Measurements from ENCODE around the gene TRIM50.
"Not testable (repeated sequence)": the region's sequence is repeated elsewhere in the genome, so short reads cannot be mapped to it uniquely, and the experiment has no call there.

The TRIM50 gene

DNA sequence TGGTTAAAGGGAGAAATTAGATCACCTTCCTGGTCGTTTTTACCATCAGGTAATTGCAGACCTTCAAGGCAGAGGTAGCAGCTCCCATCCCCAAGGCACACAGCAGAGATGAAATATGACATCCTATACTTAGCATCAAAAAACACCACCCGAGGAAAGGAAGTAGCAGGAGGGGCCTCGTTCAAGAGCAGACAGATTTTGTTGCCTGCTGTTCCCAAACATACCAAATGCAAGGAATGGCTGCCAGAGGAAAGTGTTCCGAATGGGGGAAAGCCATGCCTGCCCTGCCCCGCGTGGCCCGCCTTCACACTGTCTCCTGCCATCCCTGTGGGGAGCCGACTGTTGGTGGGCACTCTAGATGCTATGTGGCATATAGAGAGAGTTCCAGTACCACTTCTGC, 18.1 kb upstream of the TRIM50 start:
- no peak overlapping the region for H3K4me3 ChIP-seq (ENCODE audit: low read depth, low read length)
- no peaks in the 10 kb centered on the region for H3K36me3 ChIP-seq (ENCODE audit: control insufficient read depth, insufficient read depth, low read length)
- H3K4me1 ChIP-seq (ENCODE audit: control insufficient read depth, insufficient read depth, low read length), result no peaks in the 10 kb centered on the region
- H3K9ac ChIP-seq (ENCODE audit: low read depth, low read length), result no peak overlapping the region
- no peaks in the 10 kb centered on the region for H3K27me3 ChIP-seq (ENCODE audit: control insufficient read depth, insufficient read depth, low read length)
- no peaks in the 10 kb centered on the region for H3K9me3 ChIP-seq (ENCODE audit: control insufficient read depth, insufficient read depth, low read length)

DNA sequence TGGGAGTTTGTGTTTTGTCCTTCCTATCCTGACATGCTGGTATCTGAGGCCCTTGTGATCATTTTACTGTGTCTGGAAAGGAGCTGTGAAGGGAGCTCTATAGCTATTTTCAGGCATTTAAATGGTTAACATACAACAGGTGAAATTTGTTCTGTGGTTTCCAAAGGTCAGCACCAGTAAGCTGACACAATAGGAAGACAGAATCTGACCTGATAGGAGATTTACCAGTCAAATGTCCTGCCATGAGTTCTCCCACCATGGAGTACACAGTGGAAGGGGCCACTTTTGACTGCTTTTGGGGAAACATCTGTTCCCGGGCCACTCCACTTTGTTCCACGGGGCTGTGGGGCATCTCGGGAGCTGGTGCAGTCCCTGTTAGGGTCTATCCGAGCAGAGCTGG, 17.7 kb upstream of the TRIM50 start:
- Histone ChIP-seq H3K9ac (ENCODE audit: low read depth, low read length) (no peak overlapping the region), H3K36me3 (ENCODE audit: control insufficient read depth, insufficient read depth, low read length) (no peaks in the 10 kb centered on the region), H3K9me3 (ENCODE audit: control insufficient read depth, insufficient read depth, low read length) (no peaks in the 10 kb centered on the region), H3K4me1 (ENCODE audit: control insufficient read depth, insufficient read depth, low read length) (no peaks in the 10 kb centered on the region), H3K27me3 (ENCODE audit: control insufficient read depth, insufficient read depth, low read length) (no peaks in the 10 kb centered on the region), H3K4me3 (ENCODE audit: low read depth, low read length) (no peak overlapping the region)

DNA sequence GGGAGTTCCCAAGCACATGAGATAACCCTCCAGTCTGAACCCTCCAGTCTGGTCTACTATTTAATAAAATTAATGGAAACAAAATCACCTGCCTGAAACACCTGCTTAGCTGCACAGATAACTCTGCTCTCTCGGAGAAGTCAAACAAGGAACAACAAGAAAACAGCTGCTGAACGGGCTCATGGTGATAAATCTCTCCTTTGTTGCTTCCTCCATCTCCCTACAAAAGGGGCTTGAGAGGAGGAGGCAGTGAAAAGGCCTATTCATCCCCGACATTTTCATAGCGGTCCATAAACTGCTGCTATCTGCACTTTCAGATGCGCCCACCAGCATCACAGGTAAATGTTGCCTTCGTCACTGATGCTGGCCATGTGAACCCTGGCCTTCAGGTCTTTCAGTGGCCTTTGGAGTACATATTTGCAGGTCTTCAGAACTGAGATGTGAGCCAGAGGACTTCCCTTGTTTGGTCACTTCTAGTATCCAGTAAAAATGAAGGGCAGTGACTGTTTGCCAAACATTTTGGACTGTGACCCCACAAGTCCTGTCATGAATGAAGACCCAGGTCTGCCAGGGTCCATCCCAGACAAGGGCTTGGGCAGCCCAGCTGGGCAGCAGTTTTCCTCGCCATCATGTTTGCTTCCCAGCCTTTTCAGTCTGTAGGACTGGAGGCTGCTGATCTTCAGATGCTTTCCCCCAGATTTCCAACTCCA, 15.9 kb upstream of the TRIM50 start:
- no peaks in the 10 kb centered on the region for H3K4me1 ChIP-seq (ENCODE audit: control insufficient read depth, insufficient read depth, low read length)
- H3K9ac ChIP-seq (ENCODE audit: low read depth, low read length), result no peak overlapping the region
- no peaks in the 10 kb centered on the region for H3K9me3 ChIP-seq (ENCODE audit: control insufficient read depth, insufficient read depth, low read length)
- H3K27me3 ChIP-seq (ENCODE audit: control insufficient read depth, insufficient read depth, low read length), result no peaks in the 10 kb centered on the region
- no peaks in the 10 kb centered on the region for H3K36me3 ChIP-seq (ENCODE audit: control insufficient read depth, insufficient read depth, low read length)
- no peak overlapping the region for H3K4me3 ChIP-seq (ENCODE audit: low read depth, low read length)

DNA sequence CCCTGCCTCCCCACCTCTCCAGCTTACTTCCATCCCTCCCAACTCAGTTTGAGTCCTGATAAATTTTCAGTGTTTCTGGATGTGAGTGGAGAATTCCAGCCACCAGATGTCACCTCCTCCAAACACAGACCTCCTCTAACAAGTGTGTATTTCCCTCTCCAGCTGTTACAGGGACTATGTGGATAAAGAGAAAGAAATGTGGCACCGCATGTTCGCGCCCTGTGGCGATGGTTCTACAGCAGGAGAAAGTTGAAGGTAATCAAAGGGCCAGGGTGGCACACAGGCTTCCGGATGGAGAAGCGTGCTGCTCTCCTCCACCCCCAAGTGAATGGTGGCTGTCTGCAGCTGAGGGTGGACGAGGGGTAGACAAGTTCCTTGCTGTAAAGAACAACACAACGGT, 14.8 kb upstream of the TRIM50 start:
- no peak overlapping the region for H3K9ac ChIP-seq (ENCODE audit: low read depth, low read length)
- H3K4me3 ChIP-seq (ENCODE audit: low read depth, low read length), result no peak overlapping the region
- no peaks in the 10 kb centered on the region for H3K36me3 ChIP-seq (ENCODE audit: control insufficient read depth, insufficient read depth, low read length)
- no peaks in the 10 kb centered on the region for H3K9me3 ChIP-seq (ENCODE audit: control insufficient read depth, insufficient read depth, low read length)
- H3K4me1 ChIP-seq (ENCODE audit: control insufficient read depth, insufficient read depth, low read length), result no peaks in the 10 kb centered on the region
- no peaks in the 10 kb centered on the region for H3K27me3 ChIP-seq (ENCODE audit: control insufficient read depth, insufficient read depth, low read length)

DNA sequence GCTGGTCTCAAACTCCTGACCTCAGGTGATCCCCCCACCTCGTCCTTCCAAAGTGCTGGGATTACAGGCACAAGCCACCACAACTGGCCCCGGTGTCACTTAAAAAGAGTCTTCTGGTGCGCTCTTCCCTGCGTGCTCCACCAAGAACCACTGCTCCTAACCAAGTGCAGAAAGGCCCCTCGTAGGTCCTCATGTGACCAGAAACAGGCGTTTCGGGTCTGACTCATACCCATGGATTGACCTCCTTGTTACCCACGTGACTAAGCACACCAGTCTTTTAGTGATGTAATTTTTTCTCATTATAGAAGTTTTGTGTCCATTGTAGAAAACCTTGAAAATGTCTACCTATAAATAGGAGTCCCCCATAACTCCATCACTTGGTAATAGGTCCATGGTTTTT, 14.0 kb upstream of the TRIM50 start:
- Histone ChIP-seq H3K9me3 (ENCODE audit: control insufficient read depth, insufficient read depth, low read length) (no peaks in the 10 kb centered on the region), H3K27me3 (ENCODE audit: control insufficient read depth, insufficient read depth, low read length) (no peaks in the 10 kb centered on the region), H3K9ac (ENCODE audit: low read depth, low read length) (no peak overlapping the region), H3K4me3 (ENCODE audit: low read depth, low read length) (no peak overlapping the region), H3K4me1 (ENCODE audit: control insufficient read depth, insufficient read depth, low read length) (no peaks in the 10 kb centered on the region), H3K36me3 (ENCODE audit: control insufficient read depth, insufficient read depth, low read length) (no peaks in the 10 kb centered on the region)

DNA sequence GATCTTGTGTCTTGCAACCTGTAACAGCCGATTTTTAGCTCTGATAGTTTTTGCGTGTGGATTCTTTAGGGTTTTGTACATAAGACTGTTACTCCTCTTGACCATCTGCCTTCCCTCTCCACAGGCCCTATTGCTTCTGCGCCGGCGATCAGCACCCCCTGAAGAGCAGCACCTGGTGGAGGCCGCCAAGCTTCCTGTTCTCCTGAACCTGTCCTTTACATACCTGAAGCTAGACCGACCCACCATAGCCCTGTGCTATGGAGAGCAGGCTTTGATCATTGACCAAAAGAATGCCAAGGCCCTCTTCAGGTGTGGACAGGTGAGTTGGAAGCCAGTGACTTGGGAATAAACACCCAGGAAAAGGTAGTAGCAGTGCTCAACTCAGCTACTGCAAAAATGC, 12.6 kb upstream of the TRIM50 start:
- no peak overlapping the region for H3K9ac ChIP-seq (ENCODE audit: low read depth, low read length)
- H3K4me3 ChIP-seq (ENCODE audit: low read depth, low read length), result no peak overlapping the region
- H3K4me1 ChIP-seq (ENCODE audit: control insufficient read depth, insufficient read depth, low read length), result no peaks in the 10 kb centered on the region
- H3K27me3 ChIP-seq (ENCODE audit: control insufficient read depth, insufficient read depth, low read length), result no peaks in the 10 kb centered on the region
- H3K9me3 ChIP-seq (ENCODE audit: control insufficient read depth, insufficient read depth, low read length), result no peaks in the 10 kb centered on the region
- H3K36me3 ChIP-seq (ENCODE audit: control insufficient read depth, insufficient read depth, low read length), result no peaks in the 10 kb centered on the region

DNA sequence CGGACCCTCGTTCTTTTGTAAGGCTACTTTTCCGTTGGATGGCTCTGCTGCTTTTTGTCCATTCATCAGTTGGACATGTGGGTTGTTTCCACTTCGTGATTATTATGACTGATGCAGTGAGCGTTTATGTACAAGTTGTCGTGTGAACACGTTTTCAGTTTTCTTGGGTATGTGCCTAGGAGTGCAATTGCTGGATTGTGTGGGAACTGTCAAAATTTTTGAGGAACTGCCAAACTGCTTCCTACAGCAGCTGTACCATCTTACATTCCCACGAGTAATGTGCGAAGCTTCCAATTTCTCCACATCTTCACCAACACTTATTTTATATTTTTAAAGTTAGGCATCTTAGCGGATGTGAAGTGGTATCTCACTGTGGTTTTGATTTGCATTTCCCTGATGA, 10.4 kb upstream of the TRIM50 start:
- Histone ChIP-seq H3K36me3 (ENCODE audit: control insufficient read depth, insufficient read depth, low read length) (no peaks in the 10 kb centered on the region), H3K9me3 (ENCODE audit: control insufficient read depth, insufficient read depth, low read length) (no peaks in the 10 kb centered on the region), H3K4me3 (ENCODE audit: low read depth, low read length) (no peak overlapping the region), H3K9ac (ENCODE audit: low read depth, low read length) (no peak overlapping the region), H3K27me3 (ENCODE audit: control insufficient read depth, insufficient read depth, low read length) (no peaks in the 10 kb centered on the region), H3K4me1 (ENCODE audit: control insufficient read depth, insufficient read depth, low read length) (no peaks in the 10 kb centered on the region)

DNA sequence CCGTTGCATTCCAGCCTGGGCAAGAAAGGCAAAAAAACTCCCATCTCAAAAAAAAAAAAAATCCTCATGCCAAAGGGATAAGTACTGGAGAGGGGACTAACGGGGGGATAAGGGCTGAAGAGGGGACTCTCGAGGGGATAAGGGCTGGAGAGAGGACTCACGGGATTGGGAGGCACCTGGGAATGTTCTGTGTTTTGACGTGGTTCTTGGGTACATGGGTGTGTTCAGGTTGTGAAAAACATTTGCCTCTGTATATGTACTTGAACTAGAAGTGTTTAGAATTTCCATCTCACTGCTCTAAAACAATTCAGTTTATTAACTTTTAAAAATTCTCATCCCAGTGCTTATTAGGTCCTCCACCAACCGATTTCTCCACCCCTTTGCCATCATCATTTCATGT, 4.6 kb upstream of the TRIM50 start:
- H3K27me3 ChIP-seq (ENCODE audit: control insufficient read depth, insufficient read depth, low read length), result no peaks in the 10 kb centered on the region
- H3K4me3 ChIP-seq (ENCODE audit: low read depth, low read length), result no peak overlapping the region
- H3K9me3 ChIP-seq (ENCODE audit: control insufficient read depth, insufficient read depth, low read length), result no peaks in the 10 kb centered on the region
- H3K4me1 ChIP-seq (ENCODE audit: control insufficient read depth, insufficient read depth, low read length), result peaks cover 4% of the 10 kb centered on the region
- no peaks in the 10 kb centered on the region for H3K36me3 ChIP-seq (ENCODE audit: control insufficient read depth, insufficient read depth, low read length)
- H3K9ac ChIP-seq (ENCODE audit: low read depth, low read length), result no peak overlapping the region

DNA sequence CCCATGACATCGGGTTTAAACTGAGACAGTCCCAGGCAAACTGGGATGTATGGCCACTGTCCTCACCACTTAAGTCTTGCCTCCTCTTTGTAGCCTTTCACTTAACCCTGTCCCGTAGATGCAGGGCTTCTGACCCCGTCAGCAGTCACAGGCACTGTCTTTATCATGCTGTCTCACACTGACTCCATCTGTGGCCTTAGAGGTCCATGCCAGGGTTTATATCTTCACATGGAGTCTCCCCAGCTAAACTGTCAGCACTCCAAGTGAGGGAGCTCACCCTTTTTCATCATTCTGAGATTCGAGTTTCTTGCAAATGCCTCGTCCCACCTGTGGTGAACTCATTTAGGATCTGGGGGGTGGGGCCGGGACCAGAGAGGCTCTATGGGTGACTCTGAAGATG, 2.9 kb upstream of the TRIM50 start:
- no peak overlapping the region for H3K4me3 ChIP-seq (ENCODE audit: low read depth, low read length)
- no peaks in the 10 kb centered on the region for H3K36me3 ChIP-seq (ENCODE audit: control insufficient read depth, insufficient read depth, low read length)
- no peaks in the 10 kb centered on the region for H3K27me3 ChIP-seq (ENCODE audit: control insufficient read depth, insufficient read depth, low read length)
- no peaks in the 10 kb centered on the region for H3K9me3 ChIP-seq (ENCODE audit: control insufficient read depth, insufficient read depth, low read length)
- peaks cover 4% of the 10 kb centered on the region for H3K4me1 ChIP-seq (ENCODE audit: control insufficient read depth, insufficient read depth, low read length)
- H3K9ac ChIP-seq (ENCODE audit: low read depth, low read length), result no peak overlapping the region

DNA sequence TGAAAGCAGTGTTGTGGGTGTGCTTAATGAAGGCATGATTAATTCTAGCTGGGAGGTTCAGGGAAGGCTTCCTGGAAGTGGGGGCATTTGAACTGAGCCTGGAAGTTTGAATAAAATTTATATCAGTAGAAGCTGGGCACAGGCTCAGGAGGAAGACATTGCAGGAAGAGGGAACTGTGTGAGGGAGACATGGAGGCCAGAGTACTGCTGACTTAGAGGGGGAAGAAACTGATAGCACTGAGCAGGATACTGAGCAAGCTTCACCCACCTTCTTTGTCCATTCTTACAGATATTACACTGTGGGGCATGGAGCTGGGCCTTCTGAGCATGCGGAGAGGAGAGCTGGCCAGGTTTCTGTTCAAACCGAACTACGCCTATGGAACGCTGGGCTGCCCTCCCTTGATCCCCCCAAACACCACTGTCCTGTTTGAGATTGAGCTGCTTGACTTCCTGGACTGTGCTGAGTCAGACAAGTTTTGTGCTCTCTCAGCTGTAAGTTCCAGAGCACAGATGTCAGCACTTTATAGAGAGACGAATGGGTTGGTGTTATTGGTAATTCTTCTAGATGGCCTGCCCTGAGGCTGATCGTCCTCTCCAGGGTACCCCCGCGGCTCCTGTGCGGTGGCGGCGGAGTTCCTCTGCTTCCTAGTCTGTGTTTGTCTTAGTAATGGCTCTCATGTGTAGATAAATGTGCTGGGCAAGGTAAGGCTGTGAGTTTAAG, 2.1 kb upstream of the TRIM50 start:
- H3K9me3 ChIP-seq (ENCODE audit: control insufficient read depth, insufficient read depth, low read length), result no peaks in the 10 kb centered on the region
- peaks cover 4% of the 10 kb centered on the region for H3K4me1 ChIP-seq (ENCODE audit: control insufficient read depth, insufficient read depth, low read length)
- H3K27me3 ChIP-seq (ENCODE audit: control insufficient read depth, insufficient read depth, low read length), result no peaks in the 10 kb centered on the region
- H3K36me3 ChIP-seq (ENCODE audit: control insufficient read depth, insufficient read depth, low read length), result no peaks in the 10 kb centered on the region
- H3K9ac ChIP-seq (ENCODE audit: low read depth, low read length), result no peak overlapping the region
- no peak overlapping the region for H3K4me3 ChIP-seq (ENCODE audit: low read depth, low read length)

DNA sequence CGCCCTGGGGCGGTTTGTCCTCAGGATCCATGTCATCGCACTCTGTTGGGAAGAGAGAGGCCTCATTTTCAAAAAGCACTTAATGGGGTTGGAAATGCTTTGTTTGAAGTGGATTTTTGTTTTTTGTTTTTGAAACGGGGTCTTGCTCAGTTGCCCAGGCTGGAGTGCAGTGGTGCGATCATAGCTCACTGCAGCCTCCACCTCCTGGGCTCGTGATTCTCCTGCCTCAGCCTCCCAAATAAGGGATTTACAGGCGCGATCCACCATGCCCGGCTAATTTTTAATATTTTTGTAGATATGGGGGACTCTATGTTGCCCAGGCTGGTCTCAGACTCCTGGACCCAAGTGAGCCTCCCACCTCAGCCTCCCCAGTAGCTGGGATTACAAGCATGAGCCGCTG, 814 bp upstream of the TRIM50 start:
- Histone ChIP-seq H3K4me3 (ENCODE audit: low read depth, low read length) (no peak overlapping the region), H3K9ac (ENCODE audit: low read depth, low read length) (no peak overlapping the region), H3K36me3 (ENCODE audit: control insufficient read depth, insufficient read depth, low read length) (no peaks in the 10 kb centered on the region), H3K27me3 (ENCODE audit: control insufficient read depth, insufficient read depth, low read length) (no peaks in the 10 kb centered on the region), H3K4me1 (ENCODE audit: control insufficient read depth, insufficient read depth, low read length) (peaks cover 4% of the 10 kb centered on the region), H3K9me3 (ENCODE audit: control insufficient read depth, insufficient read depth, low read length) (no peaks in the 10 kb centered on the region)

DNA sequence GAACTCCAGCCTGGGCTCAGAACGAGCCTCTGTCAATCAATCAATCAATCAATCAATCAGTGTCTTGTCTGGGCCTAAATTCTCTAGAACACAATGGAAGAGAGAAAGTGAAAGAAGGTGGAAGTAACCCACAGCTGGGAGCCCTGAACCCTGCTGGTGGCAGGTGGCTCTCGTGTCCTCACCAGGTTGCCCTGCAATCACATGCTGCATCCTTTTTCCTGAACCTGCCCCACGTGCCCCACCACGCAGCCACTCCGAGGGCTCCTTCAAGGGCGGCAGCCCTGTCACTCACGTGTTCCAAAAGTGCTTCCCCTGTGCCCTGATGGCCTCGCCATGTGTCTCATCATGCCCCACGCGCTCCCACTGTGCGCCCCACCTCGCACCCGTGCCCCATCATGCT, 433 bp downstream of the TRIM50 start:
- H3K4me3 ChIP-seq (ENCODE audit: low read depth, low read length); H3K4me1 ChIP-seq (ENCODE audit: control insufficient read depth, insufficient read depth, low read length); H3K36me3 ChIP-seq (ENCODE audit: control insufficient read depth, insufficient read depth, low read length); H3K9me3 ChIP-seq (ENCODE audit: control insufficient read depth, insufficient read depth, low read length); H3K27me3 ChIP-seq (ENCODE audit: control insufficient read depth, insufficient read depth, low read length); H3K9ac ChIP-seq (ENCODE audit: low read depth, low read length): not testable (repeated sequence)
